Upper lobe of left lung (tissue), 6 donors: Measurements from ENCODE around the gene GRIA1. TPM values are rescaled to one million over a fixed set of nuclear protein-coding genes. Genes with fewer than 3 reads are reported as not detected.

ENCODE experiments used
- ATAC-seq, 2 donors: fragments of 200-7000 bp; cut with Tn5 transposase; one replicate each; pipeline ENCODE4 v1.9.1; 2022; ENCODE audit warnings: mild to moderate bottlenecking in 2 of 2, moderate library complexity in 2 of 2; ENCODE audit not compliant: low FRiP score in 2 of 2
- DNase-seq, 2 donors: peaks; one replicate each; pipeline ENCODE4 v3.0.0-alpha.2; 2019 to 2020
- H3K27ac ChIP-seq, 4 donors: fragments of 200-600 bp; sonication (generic); one replicate each; pipeline ENCODE4 v1.5.1; 2016 to 2019
- H3K27me3 ChIP-seq, 4 donors: fragments of 200-600 bp; sonication (generic); one replicate each; pipeline ENCODE4 v1.5.1; 2017 to 2019
- H3K36me3 ChIP-seq, 4 donors: fragments of 200-600 bp; sonication (generic); one replicate each; pipeline ENCODE4 v1.5.1; 2016 to 2019
- H3K4me1 ChIP-seq, 4 donors: fragments of 200-600 bp; sonication (generic); one replicate each; pipeline ENCODE4 v1.5.1; 2018 to 2019
- H3K4me3 ChIP-seq, 4 donors: fragments of 200-600 bp; sonication (generic); one replicate each; pipeline ENCODE4 v1.5.1; 2017 to 2019; ENCODE audit warnings: mild to moderate bottlenecking in 2 of 4, moderate library complexity in 1 of 4
- H3K9me3 ChIP-seq, 4 donors: fragments of 200-600 bp; sonication (generic); one replicate each; pipeline ENCODE4 v1.5.1; 2018 to 2019
- EP300 ChIP-seq, 4 donors: sonication (generic); formaldehyde crosslinking; IDR thresholded peaks; one replicate each; pipeline ENCODE4 v1.5.1; 2017; ENCODE audit warnings: antibody characterized with exemption in 4 of 4, control low read depth in 2 of 4
- POLR2A ChIP-seq, 4 donors: fragments of 450-650 bp; IDR thresholded peaks; one replicate each; pipeline ENCODE4 v1.5.1; 2016 to 2017; ENCODE audit warnings: antibody characterized with exemption in 4 of 4, mild to moderate bottlenecking in 2 of 4
- POLR2AphosphoS5 ChIP-seq, 2 donors: sonication (generic); formaldehyde crosslinking; IDR thresholded peaks; one replicate each; pipeline ENCODE4 v1.5.1; 2017; ENCODE audit warnings: antibody characterized with exemption in 2 of 2
- WGBS, 2 donors: methylation state at CpG; one replicate each; pipeline ENCODE4 v1.1.5; 2017 to 2018; 5-methylcytosine and 5-hydroxymethylcytosine counted together
- total RNA-seq, 6 donors: library from RNA; depleted of rRNA in 4 of 6; stranded (reverse); fragments of >200 nt in 4 of 6; gene quantifications; one replicate each; pipeline versions ENCODE4 v1.1.0 to v1.2.1, GENCODE V29; 2016 to 2021
- TF ChIP-seq, protein P1 (sequence below), 6 experiments: fragments of 450-650 bp in 4 of 6; fragments of 200-600 bp in 2 of 6; sonication (generic) in 2 of 6; IDR thresholded peaks; one replicate each; pipeline ENCODE4 v1.5.1; 2016 to 2019; ENCODE audit warnings: antibody characterized with exemption in 6 of 6
- donor health status: DM: no; HTN: no; CAD: no; lungs with moderate emphysema.
- donor health status: DM: no; HTN: yes; CAD: no; lungs with severe emphysema.

The GRIA1 gene
- total RNA-seq, 6 donors from 2014 or later: 4.3 to 17.8 (median 9.3) TPM

- no peak for DNase-seq
- no peaks in the 10 kb centered on the region for H3K4me1 ChIP-seq
- no peaks in the 10 kb centered on the region for H3K36me3 ChIP-seq
- no peak overlapping the region for H3K27ac ChIP-seq
- H3K4me3 ChIP-seq: no peak overlapping the region
- 47 to 59% methylated on average over 4 of the region's 4 CpGs for WGBS, 2 donors
- ATAC-seq: no peak
- no peak for TF ChIP-seq POLR2AphosphoS5 (IDR thresholded peaks at IDR 0.05)
- TF ChIP-seq EP300 (IDR thresholded peaks at IDR 0.05): no peak
- TF ChIP-seq, protein P1, sequence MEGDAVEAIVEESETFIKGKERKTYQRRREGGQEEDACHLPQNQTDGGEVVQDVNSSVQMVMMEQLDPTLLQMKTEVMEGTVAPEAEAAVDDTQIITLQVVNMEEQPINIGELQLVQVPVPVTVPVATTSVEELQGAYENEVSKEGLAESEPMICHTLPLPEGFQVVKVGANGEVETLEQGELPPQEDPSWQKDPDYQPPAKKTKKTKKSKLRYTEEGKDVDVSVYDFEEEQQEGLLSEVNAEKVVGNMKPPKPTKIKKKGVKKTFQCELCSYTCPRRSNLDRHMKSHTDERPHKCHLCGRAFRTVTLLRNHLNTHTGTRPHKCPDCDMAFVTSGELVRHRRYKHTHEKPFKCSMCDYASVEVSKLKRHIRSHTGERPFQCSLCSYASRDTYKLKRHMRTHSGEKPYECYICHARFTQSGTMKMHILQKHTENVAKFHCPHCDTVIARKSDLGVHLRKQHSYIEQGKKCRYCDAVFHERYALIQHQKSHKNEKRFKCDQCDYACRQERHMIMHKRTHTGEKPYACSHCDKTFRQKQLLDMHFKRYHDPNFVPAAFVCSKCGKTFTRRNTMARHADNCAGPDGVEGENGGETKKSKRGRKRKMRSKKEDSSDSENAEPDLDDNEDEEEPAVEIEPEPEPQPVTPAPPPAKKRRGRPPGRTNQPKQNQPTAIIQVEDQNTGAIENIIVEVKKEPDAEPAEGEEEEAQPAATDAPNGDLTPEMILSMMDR (IDR thresholded peaks at IDR 0.05): no peak
- no peak for TF ChIP-seq POLR2A (IDR thresholded peaks at IDR 0.05)
- H3K9me3 ChIP-seq: no peaks in the 10 kb centered on the region
- H3K27me3 ChIP-seq: no peaks in the 10 kb centered on the region
Measured at GRCh38 chr5:153678617-153679329, 188.3 kb downstream of the GRIA1 start.

- H3K36me3 ChIP-seq: no peaks in the 10 kb centered on the region
- H3K27ac ChIP-seq: no peak overlapping the region
- TF ChIP-seq, protein P1 (IDR thresholded peaks at IDR 0.05): no peak
- no peak for TF ChIP-seq POLR2A (IDR thresholded peaks at IDR 0.05)
- no peak for TF ChIP-seq EP300 (IDR thresholded peaks at IDR 0.05)
- ATAC-seq: no peak
- WGBS, 2 donors: 89 to 94% methylated on average over 3 of the region's 3 CpGs
- H3K9me3 ChIP-seq: no peaks in the 10 kb centered on the region
- H3K4me1 ChIP-seq: no peaks in the 10 kb centered on the region
- no peaks in the 10 kb centered on the region for H3K27me3 ChIP-seq
- DNase-seq: no peak
- no peak overlapping the region for H3K4me3 ChIP-seq
Measured at GRCh38 chr5:153690236-153690635, 199.8 kb downstream of the GRIA1 start.

DNA sequence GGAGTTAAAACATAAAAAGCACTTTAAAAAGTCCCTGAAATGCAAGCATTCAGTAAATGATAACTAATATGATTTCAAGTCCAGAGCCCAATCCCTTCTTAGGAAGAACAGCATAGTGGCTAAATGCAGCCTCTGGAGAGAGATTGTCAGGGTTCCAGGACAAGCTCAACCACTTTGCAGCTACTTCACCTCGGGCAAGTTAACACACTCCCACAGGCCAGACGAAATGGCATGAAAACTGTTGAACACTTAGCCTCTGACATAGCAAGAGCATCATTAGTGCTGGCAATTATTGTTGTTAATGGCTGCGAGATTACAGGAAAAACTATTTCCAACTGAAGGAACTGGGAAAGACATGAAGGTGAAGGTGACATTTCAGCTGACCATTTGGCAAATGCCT, 205.8 kb downstream of the GRIA1 start:
- WGBS, 2 donors: 42 to 62% methylated on average over 3 of the region's 3 CpGs

GRCh38 chr5:153699035-153699434, 208.6 kb downstream of the GRIA1 start:
- Histone ChIP-seq H3K4me1 (no peaks in the 10 kb centered on the region), H3K27me3 (no peaks in the 10 kb centered on the region), H3K27ac (no peak overlapping the region), H3K36me3 (no peaks in the 10 kb centered on the region), H3K9me3 (no peaks in the 10 kb centered on the region), H3K4me3 (no peak overlapping the region)
- no peak for TF ChIP-seq POLR2AphosphoS5 (IDR thresholded peaks at IDR 0.05)
- TF ChIP-seq, protein P1 (IDR thresholded peaks at IDR 0.05): no peak
- no peak for TF ChIP-seq EP300 (IDR thresholded peaks at IDR 0.05)
- TF ChIP-seq POLR2A (IDR thresholded peaks at IDR 0.05): no peak
- 94 to 95% methylated on average over 3 of the region's 3 CpGs for WGBS, 2 donors
- no peak for ATAC-seq
- DNase-seq: no peak

More for the DNA sequence above, 205.8 kb downstream of the GRIA1 start:
- H3K4me3 ChIP-seq: no peak overlapping the region
- no peaks in the 10 kb centered on the region for H3K4me1 ChIP-seq
- H3K27ac ChIP-seq: no peak overlapping the region
- no peak for ATAC-seq
- TF ChIP-seq EP300 (IDR thresholded peaks at IDR 0.05) (no peak), POLR2A (IDR thresholded peaks at IDR 0.05) (no peak), POLR2AphosphoS5 (IDR thresholded peaks at IDR 0.05) (no peak)
- TF ChIP-seq, protein P1 (IDR thresholded peaks at IDR 0.05): no peak
- H3K9me3 ChIP-seq: no peaks in the 10 kb centered on the region
- H3K36me3 ChIP-seq: no peaks in the 10 kb centered on the region
- H3K27me3 ChIP-seq: no peaks in the 10 kb centered on the region
- DNase-seq: no peak

GRCh38 chr5:153700940-153701339, 210.5 kb downstream of the GRIA1 start:
- Histone ChIP-seq H3K4me3 (no peak overlapping the region), H3K27ac (no peak overlapping the region), H3K36me3 (no peaks in the 10 kb centered on the region), H3K4me1 (no peaks in the 10 kb centered on the region), H3K27me3 (no peaks in the 10 kb centered on the region), H3K9me3 (no peaks in the 10 kb centered on the region)
- TF ChIP-seq POLR2AphosphoS5 (IDR thresholded peaks at IDR 0.05) (no peak), EP300 (IDR thresholded peaks at IDR 0.05) (no peak), POLR2A (IDR thresholded peaks at IDR 0.05) (no peak)
- TF ChIP-seq, protein P1 (IDR thresholded peaks at IDR 0.05): no peak
- DNase-seq (no peak), ATAC-seq (no peak)
